ENCODE results near the gene HDAC4.

GRCh38 chr2:239135531-239135930 is 265.3 kb downstream of the HDAC4 start:
- TF ChIP-seq CTCF (IDR thresholded peaks at IDR 0.05; ENCODE audit: poor library complexity) (no peak), EZH2 (IDR thresholded peaks at IDR 0.05; ENCODE audit: borderline replicate concordance) (no peak), EZH2phosphoT487 (IDR thresholded peaks at IDR 0.05; ENCODE audit: low read depth, severe bottlenecking, unreplicated experiment) (no peak)
